H9 (cell line): ENCODE results near the gene RFT1. TPM values are rescaled to one million over a fixed set of nuclear protein-coding genes. Genes with fewer than 3 reads are reported as not detected.

Experiments used
- DNase-seq: peaks from one replicate; pipeline ENCODE4 v3.0.0-alpha.2; 2017
- H2AFZ ChIP-seq: one replicate; pipeline ENCODE4 v1.6.1; 2013; ENCODE audit warnings: mild to moderate bottlenecking, low read length, control low read depth, moderate library complexity
- H2AK5ac ChIP-seq: 2 replicates; pipeline ENCODE4 v1.6.1; 2013; ENCODE audit warnings: low read length, control low read depth, mixed read lengths; ENCODE audit not compliant: insufficient read length
- H2BK120ac ChIP-seq: one replicate; pipeline ENCODE4 v1.6.1; 2013; ENCODE audit warnings: low read depth, mild to moderate bottlenecking, low read length, control low read depth, inconsistent platforms; ENCODE audit not compliant: poor library complexity, severe bottlenecking
- H2BK12ac ChIP-seq: 2 replicates; pipeline ENCODE4 v1.6.1; 2013; ENCODE audit warnings: low read length, control low read depth, mixed read lengths, low read depth; ENCODE audit not compliant: insufficient read length
- H2BK15ac ChIP-seq: 2 replicates; pipeline ENCODE4 v1.6.1; 2013; ENCODE audit warnings: low read depth, low read length, control low read depth
- H2BK20ac ChIP-seq: one replicate; pipeline ENCODE4 v1.6.1; 2013; ENCODE audit warnings: low read depth, mild to moderate bottlenecking, low read length, control low read depth, inconsistent platforms; ENCODE audit not compliant: poor library complexity, severe bottlenecking
- H2BK5ac ChIP-seq: 2 replicates; pipeline ENCODE4 v1.6.1; 2013; ENCODE audit warnings: low read length, control low read depth, mixed read lengths; ENCODE audit not compliant: insufficient read length
- H3K14ac ChIP-seq: 2 replicates; pipeline ENCODE4 v1.6.1; 2013; ENCODE audit warnings: low read length, control low read depth; ENCODE audit not compliant: insufficient read depth
- H3K18ac ChIP-seq: 2 replicates; pipeline ENCODE4 v1.6.1; 2013; ENCODE audit warnings: low read depth, mild to moderate bottlenecking, mixed read lengths, low read length, control low read depth; ENCODE audit not compliant: insufficient read length
- H3K23ac ChIP-seq: 2 replicates; pipeline ENCODE4 v1.6.1; 2013; ENCODE audit warnings: low read length, control low read depth, mixed read lengths, low read depth; ENCODE audit not compliant: insufficient read length
- H3K23me2 ChIP-seq: 2 replicates; pipeline ENCODE4 v1.6.1; 2013; ENCODE audit warnings: low read depth, mild to moderate bottlenecking, mixed read lengths, low read length, control low read depth; ENCODE audit not compliant: insufficient read length, poor library complexity, severe bottlenecking
- H3K27ac ChIP-seq: 2 replicates; pipeline ENCODE4 v1.5.1; 2013; ENCODE audit warnings: low read length, control low read depth, mixed read lengths, low read depth; ENCODE audit not compliant: insufficient read length
- H3K27me3 ChIP-seq: 2 replicates; pipeline ENCODE4 v1.6.1; 2013; ENCODE audit warnings: low read length, control low read depth, inconsistent platforms; ENCODE audit not compliant: insufficient read depth
- H3K4ac ChIP-seq: 2 replicates; pipeline ENCODE4 v1.6.1; 2013; ENCODE audit warnings: low read depth, mild to moderate bottlenecking, control low read depth, inconsistent platforms, low read length, moderate library complexity
- H3K4me1 ChIP-seq: 2 replicates; pipeline ENCODE4 v1.6.1; 2013; ENCODE audit warnings: low read length, control low read depth, inconsistent platforms; ENCODE audit not compliant: insufficient read depth
- H3K4me2 ChIP-seq: 2 replicates; pipeline ENCODE4 v1.6.1; 2013; ENCODE audit warnings: low read length, control low read depth, mixed read lengths; ENCODE audit not compliant: insufficient read length, insufficient read depth
- H3K56ac ChIP-seq: 2 replicates; pipeline ENCODE4 v1.6.1; 2013; ENCODE audit warnings: low read depth, mild to moderate bottlenecking, mixed read lengths, low read length, control low read depth; ENCODE audit not compliant: insufficient read length
- H3K79me1 ChIP-seq: 2 replicates; pipeline ENCODE4 v1.6.1; 2013; ENCODE audit warnings: low read depth, mild to moderate bottlenecking, moderate library complexity, low read length, control low read depth, inconsistent platforms; ENCODE audit not compliant: insufficient read depth, poor library complexity, severe bottlenecking
- H3K79me2 ChIP-seq: 2 replicates; pipeline ENCODE4 v1.6.1; 2013; ENCODE audit warnings: low read length, control low read depth, inconsistent platforms; ENCODE audit not compliant: insufficient read depth
- H3K9ac ChIP-seq: 2 replicates; pipeline ENCODE4 v1.6.1; 2013; ENCODE audit warnings: low read length, control low read depth, mixed read lengths; ENCODE audit not compliant: insufficient read length; ENCODE audit errors: extremely low read depth
- H3K9me3 ChIP-seq: one replicate; pipeline ENCODE4 v1.6.1; 2013; ENCODE audit warnings: low read depth, low read length, inconsistent platforms; ENCODE audit not compliant: control insufficient read depth
- H3T11ph ChIP-seq: one replicate; pipeline ENCODE4 v1.6.1; 2013; ENCODE audit warnings: mild to moderate bottlenecking, low read length, control low read depth, inconsistent platforms
- H4K20me1 ChIP-seq: one replicate; pipeline ENCODE4 v1.6.1; 2013; ENCODE audit not compliant: control insufficient read depth, insufficient read length, insufficient read depth
- H4K5ac ChIP-seq: 2 replicates; pipeline ENCODE4 v1.6.1; 2013; ENCODE audit warnings: low read depth, mild to moderate bottlenecking, mixed read lengths, low read length, control low read depth; ENCODE audit not compliant: insufficient read length
- H4K8ac ChIP-seq: replicated peaks from 2 replicates; pipeline ENCODE4 v1.6.1; 2013; ENCODE audit warnings: low read length, control low read depth, mixed read lengths, low read depth; ENCODE audit not compliant: insufficient read length
- H4K91ac ChIP-seq: 2 replicates; pipeline ENCODE4 v1.6.1; 2013; ENCODE audit warnings: low read depth, mild to moderate bottlenecking, moderate library complexity, mixed read lengths, low read length, control low read depth; ENCODE audit not compliant: insufficient read length
- H3K27ac Mint-ChIP-seq, 3 experiments: 2 replicates in 2 of 3; 3 replicates in 1 of 3; pipeline ENCODE4 v1.8.0; 2020 to 2021; ENCODE audit warnings: mixed read lengths in 3 of 3, mild to moderate bottlenecking in 1 of 3, moderate library complexity in 1 of 3
- H3K27me3 Mint-ChIP-seq: 2 replicates; pipeline ENCODE4 v1.8.0; 2021; ENCODE audit warnings: low read depth, mild to moderate bottlenecking, moderate library complexity, mixed read lengths
- H3K36me3 Mint-ChIP-seq, 3 experiments: 2 replicates in 2 of 3; 3 replicates in 1 of 3; pipeline ENCODE4 v1.8.0; 2020 to 2021; ENCODE audit warnings: low read depth in 3 of 3, mixed read lengths in 3 of 3; ENCODE audit not compliant: insufficient read depth in 1 of 3
- H3K4me1 Mint-ChIP-seq, 2 experiments: 2 replicates each; pipeline ENCODE4 v1.8.0; 2020; ENCODE audit warnings: mixed read lengths in 2 of 2
- H3K4me3 Mint-ChIP-seq, 2 experiments: 2 replicates in 1 of 2; 3 replicates in 1 of 2; pipeline ENCODE4 v1.8.0; 2020 to 2021; ENCODE audit warnings: mild to moderate bottlenecking in 2 of 2, mixed read lengths in 2 of 2, moderate library complexity in 1 of 2
- H3K9me3 Mint-ChIP-seq, 2 experiments: 2 replicates in 1 of 2; 3 replicates in 1 of 2; pipeline ENCODE4 v1.8.0; 2020; ENCODE audit warnings: mild to moderate bottlenecking in 2 of 2, mixed read lengths in 2 of 2, moderate library complexity in 1 of 2
- CTCF ChIP-seq: fragments of 200-600 bp; sonication (generic); conservative IDR thresholded peaks from 3 replicates; pipeline ENCODE4 v1.8.0; 2021; ENCODE audit warnings: antibody characterized with exemption, mild to moderate bottlenecking
- WGBS: extraction: QIAGEN DNeasy Blood & Tissue Kit; methylation state at CpG from one replicate; pipeline ENCODE4 v1.1.7; 2013; ENCODE audit warnings: missing lambda C conversion rate, low lambda C conversion rate, mixed read lengths; ENCODE audit not compliant: insufficient read length; ENCODE audit errors: extremely low coverage; 5-methylcytosine and 5-hydroxymethylcytosine counted together
- total RNA-seq: library from RNA; stranded (reverse); gene quantifications from 2 replicates; pipeline ENCODE4 v1.2.1, GENCODE V29; 2021

The RFT1 gene
- total RNA-seq, 1 experiment from 2014 or later = 24.1 TPM

- H3K36me3 Mint-ChIP-seq = no peaks in the 10 kb centered on the region
- H4K20me1 ChIP-seq = no peaks in the 10 kb centered on the region
- H3K79me1 ChIP-seq = no peaks in the 10 kb centered on the region
- no peaks in the 10 kb centered on the region for H3K4me1 ChIP-seq
- H3K9ac ChIP-seq = no peak overlapping the region
- no peak overlapping the region for H2BK20ac ChIP-seq
- 80% methylated on average over 1 of the region's 4 CpGs for WGBS
- H3K4me1 Mint-ChIP-seq = peaks cover 6% of the 10 kb centered on the region in 2 experiments; a peak in 3 of 4 replicates
- no peak overlapping the region for H3K27ac ChIP-seq
- H4K91ac ChIP-seq = no peak overlapping the region
- H3K56ac ChIP-seq = no peak overlapping the region
- H3K27me3 ChIP-seq = no peaks in the 10 kb centered on the region
- no peak overlapping the region for H3K18ac ChIP-seq
- H2AFZ ChIP-seq = no peak overlapping the region
- no peak overlapping the region for H3K14ac ChIP-seq
- H3K79me2 ChIP-seq = no peaks in the 10 kb centered on the region
- H4K8ac ChIP-seq = no peak overlapping the region
- H3K23ac ChIP-seq = no peak overlapping the region
- TF ChIP-seq CTCF = no peak
- H4K5ac ChIP-seq = no peak overlapping the region
- no peak overlapping the region for H2BK12ac ChIP-seq
- H3K27ac Mint-ChIP-seq = no peak overlapping the region
- no peak overlapping the region for H3K4ac ChIP-seq
- no peaks in the 10 kb centered on the region for H3K9me3 Mint-ChIP-seq
- no peak for DNase-seq
- no peak overlapping the region for H3T11ph ChIP-seq
- no peak overlapping the region for H3K4me2 ChIP-seq
- no peak overlapping the region for H2BK120ac ChIP-seq
- H3K23me2 ChIP-seq = no peaks in the 10 kb centered on the region
- no peak overlapping the region for H3K4me3 Mint-ChIP-seq
- H2AK5ac ChIP-seq = no peak overlapping the region
- no peak overlapping the region for H2BK5ac ChIP-seq
- H2BK15ac ChIP-seq = no peak overlapping the region
- H3K9me3 ChIP-seq = no peaks in the 10 kb centered on the region
- H3K27me3 Mint-ChIP-seq = peaks cover 2% of the 10 kb centered on the region; the same call in 1 of the 2 replicates
Measured at GRCh38 chr3:53137835-53138446, 7.7 kb upstream of the RFT1 start.
